Raji (cell line): ENCODE data around the gene PDGFB.

ENCODE experiments used
- POLR2A ChIP-seq: IDR thresholded peaks from 2 replicates; pipeline ENCODE4 v1.6.1; 2011; ENCODE audit warnings: low read depth, low read length, control low read depth; ENCODE audit not compliant: insufficient read depth

Gene PDGFB

DNA sequence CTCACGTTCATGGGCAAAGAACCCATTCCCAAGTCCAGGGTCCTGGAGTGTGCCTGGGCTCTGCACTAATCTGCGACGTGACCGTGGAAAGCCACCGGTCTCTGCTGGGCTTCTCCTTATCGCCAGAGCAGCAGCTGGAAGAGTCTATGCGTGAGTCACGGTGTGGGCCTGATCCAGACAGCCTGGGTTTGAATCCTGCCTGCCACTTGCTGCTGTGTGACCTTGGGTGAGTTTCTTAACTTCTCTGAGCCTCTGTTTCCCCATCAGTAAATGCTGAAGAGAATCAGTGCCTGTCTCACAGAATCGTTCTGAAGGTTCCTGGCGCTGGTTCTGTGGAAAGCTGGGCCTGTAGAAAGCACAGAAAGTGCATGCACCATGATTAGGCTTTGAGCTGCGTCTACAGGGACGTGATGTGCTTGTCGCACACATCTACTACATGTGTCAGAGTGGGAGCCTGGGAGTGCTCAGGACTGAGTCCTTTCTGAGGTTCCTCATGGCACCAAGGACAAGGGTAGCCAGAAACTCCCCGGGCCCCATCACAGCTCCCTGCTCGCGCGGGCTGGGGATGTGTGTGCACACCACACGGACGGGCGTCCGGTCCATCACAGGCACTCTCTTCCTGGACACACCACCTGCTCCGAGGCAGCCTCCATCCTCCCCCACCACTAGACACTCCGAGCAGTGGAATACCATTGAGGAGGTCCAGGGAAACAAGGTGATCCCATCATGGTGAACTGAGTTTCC lies 20.5 kb upstream of the PDGFB start:
- no peak for TF ChIP-seq POLR2A

DNA sequence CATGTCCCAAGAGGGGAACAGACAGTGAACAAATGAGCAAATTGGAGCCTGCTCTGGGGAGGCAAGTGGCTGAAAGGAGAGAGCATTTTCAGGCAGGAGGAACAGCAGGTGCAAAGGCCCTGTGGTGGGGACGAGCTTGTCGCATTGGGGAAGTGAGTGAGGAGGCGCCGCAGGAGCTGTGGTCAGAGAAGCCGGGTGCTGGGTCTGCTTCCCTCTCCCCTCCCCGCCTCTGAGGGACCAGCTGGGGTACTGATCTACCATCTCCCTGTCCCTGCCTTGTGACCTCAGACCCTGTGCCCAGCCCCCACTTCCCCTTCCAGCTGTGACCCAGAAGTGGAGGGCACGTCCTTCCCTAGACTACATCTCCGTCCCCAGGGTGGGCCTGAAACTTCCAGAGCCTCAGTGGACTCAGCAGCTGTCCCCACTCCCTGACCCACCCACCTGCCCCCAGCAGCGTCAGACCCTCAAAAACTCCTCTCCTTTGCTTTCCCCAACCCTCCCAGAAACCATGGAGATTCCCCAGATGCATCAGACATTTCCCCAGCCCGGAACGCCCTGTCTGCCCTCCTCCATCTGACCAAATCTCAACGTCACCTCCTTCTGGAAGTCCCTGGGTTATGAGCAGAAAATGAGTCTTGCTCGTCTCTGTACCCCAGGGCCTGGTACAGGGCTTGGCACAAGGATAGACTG lies 19.7 kb upstream of the PDGFB start:
- no peak for TF ChIP-seq POLR2A

GRCh38 chr22:39263626-39264348 lies 19.0 kb upstream of the PDGFB start:
- TF ChIP-seq POLR2A: no peak

GRCh38 chr22:39259666-39260065 lies 14.9 kb upstream of the PDGFB start:
- TF ChIP-seq POLR2A: no peak

DNA sequence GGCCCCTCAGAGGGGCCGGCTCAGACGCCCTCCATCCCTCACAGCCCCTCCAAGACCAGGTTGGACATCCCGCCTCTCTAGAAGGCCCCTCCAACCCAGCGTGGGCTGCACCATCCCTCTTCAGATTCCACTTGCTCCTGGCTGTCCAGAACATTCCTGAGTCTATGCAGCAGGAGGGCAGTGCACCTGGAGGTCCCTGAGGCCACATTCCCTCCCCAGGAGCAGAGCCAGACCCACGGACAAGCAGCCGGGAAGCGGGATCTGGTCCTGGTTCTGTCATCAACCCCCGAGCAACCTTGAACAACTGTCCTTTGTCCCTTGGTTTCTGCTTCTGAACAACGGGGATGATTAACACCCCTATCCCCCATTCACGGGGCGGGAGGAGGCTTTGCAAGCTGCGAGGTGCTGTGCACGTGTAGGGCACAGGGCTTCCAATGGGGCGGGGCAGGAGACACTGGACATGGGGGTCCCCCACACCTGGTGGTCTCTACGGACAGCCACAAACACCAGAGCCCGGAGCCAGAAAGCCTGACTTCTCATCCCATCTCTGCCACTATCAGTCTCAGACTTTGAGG lies 13.2 kb upstream of the PDGFB start:
- no peak for TF ChIP-seq POLR2A

DNA sequence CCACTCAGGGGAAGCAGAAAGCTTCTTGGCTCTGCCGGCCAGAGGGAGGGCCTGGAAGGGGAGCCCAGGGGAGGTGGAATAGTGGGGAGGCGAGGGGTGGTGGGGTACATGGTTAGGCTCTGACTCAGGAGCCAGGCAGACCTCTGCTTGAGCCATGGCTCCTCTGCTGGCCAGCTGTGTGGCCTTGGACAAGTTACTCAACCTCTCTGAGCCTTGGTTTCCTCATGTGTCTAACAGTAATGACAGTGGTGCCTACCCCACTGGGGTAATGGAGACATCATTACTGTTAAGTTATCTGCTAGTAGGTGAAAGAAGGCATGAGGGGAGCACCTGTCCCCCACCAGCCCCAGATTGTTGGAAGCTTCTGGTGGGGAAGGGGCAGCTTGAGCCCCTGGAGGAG lies 12.2 kb upstream of the PDGFB start:
- TF ChIP-seq POLR2A: no peak

DNA sequence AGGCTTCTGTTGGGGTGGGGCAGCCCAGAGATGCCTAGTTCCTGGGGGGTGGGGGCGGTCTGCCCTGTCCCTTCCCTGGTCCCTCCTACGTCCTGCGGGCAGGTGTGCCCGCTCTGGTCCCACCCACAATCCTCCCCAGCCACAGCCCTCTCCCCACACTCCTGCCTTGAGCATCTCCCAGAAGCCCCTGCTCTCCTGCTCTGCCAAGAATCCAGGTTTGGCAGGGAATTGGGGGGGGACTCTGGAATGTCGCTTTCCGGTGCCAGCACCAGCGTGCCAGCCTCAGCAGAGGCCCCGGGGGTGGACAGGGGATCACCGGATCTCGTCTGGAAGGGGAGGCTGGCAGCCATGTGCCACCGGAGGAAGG lies 11.4 kb upstream of the PDGFB start:
- no peak for TF ChIP-seq POLR2A

DNA sequence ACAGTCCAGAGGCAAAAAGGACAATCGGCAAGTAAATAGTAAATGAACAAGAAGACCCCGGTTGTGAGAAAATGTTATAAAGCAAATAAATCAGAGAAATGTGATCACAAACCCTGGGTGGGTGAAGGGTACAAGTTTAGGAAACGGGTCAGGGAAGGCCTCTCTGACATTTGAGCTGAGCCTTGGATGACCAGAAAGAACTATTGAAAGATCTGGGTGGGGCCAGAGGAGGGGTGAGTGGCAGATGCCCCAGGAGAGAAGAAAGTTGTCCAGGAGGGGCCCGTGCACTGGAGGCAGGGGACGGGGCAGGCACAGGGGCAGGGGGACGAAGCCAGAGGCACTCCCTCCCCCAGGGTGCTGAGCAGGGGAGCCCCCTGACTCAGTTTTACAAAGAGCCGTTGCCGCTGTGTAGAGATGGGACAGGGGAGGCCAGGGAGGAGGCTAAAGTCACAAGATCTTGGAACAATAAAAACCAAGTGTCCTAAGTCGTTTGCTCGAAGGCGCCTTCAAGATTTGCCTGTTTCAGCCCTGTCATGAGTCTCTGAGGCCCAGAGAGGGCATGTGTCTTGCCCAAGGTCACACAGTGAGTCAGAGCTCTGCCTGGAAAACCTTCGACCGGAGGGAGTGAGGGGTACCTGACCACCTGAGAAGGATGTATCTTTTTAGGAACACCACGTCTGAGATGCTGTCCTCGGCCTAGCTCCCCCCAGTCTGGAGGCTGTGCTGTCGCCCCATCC lies 10.8 kb upstream of the PDGFB start:
- no peak for TF ChIP-seq POLR2A

DNA sequence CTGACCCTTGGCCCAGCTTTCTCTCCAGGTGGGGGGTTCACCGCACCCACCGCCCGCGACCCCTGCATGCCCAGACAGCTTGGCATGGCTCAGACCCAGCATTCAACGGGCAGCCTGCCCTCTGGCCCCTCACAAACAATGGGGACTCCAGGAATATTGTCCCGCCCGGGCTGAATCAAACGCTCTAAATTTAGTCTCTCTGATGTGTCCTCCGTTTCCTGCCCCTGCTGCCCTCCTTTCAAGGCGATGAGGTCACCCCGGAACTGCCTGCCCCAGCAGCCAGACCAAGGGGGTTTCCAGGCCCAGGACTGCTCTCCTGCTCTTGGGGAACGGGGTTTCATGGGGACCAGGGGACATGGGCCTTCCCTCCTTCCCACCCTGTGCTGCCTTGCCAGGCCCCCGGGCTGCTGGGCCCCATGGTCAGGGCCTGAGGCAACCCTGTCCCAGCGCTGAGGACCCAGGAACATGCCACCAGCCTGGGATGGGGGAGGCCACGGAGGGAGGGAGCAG lies 10.1 kb upstream of the PDGFB start:
- no peak for TF ChIP-seq POLR2A

- no peak for TF ChIP-seq POLR2A
These were observed 9.3 kb upstream of the PDGFB start for GRCh38 chr22:39254122-39254521.

DNA sequence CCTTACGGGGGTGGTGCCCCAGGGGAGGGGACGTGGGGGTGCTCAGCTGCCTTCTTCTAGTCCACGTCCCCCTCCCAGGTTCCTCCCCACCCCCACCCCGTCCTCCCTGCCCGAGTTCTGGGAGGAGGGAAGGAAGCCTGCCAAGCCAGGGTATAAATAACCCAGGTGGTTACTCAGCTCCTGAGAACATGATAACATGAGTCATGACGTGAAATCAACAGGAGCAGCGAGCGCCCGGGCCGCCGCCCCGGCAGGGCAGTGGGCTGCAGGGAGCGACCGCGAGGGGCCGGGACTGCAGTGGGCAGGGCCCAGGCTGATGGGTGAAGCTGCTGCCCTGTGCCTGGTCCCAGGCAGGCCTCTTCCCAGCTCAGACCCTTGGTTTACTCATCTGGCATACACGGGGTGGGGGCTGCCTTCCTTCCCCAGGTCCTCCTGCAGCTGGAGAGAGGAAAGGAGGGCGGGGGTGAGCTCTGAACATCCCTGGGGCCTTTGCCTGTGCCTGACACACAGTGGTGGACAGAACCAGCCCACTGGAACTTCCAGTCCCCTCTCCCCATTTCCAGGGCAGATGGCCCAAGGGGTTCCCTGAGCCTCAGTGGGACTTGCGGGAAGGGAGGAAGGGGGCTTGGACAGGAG lies 8.8 kb upstream of the PDGFB start:
- TF ChIP-seq POLR2A: no peak

DNA sequence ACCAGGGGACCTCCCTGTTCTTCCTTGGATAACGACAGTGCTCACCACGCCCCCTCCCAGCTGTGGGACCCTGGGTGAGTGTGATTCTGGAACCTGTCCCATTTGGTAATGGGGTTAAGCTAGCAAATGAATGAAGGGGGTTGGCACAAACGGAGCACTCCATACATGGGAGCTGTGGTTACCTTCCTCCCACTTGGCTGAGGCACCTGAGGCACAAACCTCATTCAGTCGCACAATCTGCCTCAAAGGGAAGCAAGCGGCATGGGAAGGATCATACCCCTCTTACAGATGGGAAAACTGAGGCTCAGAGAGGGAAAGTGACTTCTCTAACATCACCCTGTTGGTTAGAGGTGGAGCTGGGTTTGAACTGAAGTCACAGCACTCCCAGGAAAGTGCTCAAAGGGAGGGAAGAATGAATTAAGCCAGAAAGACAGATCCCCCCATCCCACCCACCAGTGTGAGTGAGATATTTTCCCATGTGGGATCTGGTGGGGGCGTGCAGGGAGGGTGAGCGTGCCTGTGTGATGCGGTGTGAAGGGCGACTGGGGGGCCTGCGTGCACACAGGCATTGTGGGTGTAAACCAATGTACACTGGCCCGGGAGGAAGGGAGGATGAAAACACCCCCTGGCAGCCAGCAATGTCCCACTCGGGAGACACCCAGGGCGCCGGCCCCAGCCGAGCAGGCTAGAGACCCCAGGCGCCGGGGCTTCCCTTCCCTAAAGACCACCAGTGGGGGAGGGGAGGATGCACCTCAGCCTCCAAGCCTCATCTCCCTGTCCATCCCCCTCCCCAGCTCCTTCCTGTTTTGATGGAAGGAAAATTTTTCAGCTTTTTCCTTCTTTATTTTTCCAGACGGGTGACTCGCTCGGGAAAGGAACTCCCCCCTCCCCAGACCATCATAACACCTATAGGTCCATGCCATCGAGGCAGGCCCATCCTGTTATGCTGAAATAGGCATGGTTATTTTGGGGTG lies 8.0 kb upstream of the PDGFB start:
- TF ChIP-seq POLR2A: no peak

DNA sequence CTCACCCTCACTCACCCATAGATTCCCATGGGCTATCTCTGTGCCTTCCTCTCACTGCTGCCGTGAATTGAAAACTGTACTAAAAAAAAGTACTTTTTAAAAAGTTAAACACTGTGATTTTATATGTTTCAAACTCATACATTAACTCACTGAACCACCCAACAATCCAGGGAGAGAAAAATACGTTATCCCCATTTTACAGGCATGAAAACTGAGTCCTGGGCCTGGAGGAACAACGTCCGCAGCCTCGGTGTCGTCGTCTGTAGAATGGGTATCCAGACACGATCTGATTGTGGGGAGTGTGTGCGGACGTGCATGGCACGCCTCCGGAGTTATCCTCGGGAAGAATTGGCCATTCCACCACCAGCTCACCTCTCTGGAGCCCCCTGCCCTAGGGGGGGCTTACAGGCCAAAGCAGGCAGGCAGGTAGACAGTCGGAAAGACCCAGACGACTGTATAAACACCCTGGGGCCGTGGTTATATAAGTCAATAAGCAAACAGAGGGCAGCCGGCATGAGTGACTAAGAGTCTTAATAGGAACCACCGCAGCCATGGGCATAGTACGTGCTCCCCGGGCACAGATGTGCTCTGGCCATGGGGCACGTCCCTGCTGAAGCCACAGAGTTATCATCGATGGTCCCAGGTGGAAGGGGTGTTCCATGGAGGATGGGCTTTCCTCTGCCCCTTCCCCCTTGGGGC lies 7.1 kb upstream of the PDGFB start:
- TF ChIP-seq POLR2A: no peak
